GM19455 (cell line): ENCODE measurements around the gene SLC9A9.
"Not testable (repeated sequence)": the region's sequence is repeated elsewhere in the genome, so short reads cannot be mapped to it uniquely, and the experiment has no call there.

Experiments used
- ATAC-seq: cut with Tn5 transposase; IDR thresholded peaks from one replicate; pipeline ENCODE4 v1.9.1; 2021; ENCODE audit not compliant: unreplicated experiment

SLC9A9 gene

GRCh38 chr3:143698682-143699303, 149.5 kb downstream of the SLC9A9 start:
- ATAC-seq, result no peak

DNA sequence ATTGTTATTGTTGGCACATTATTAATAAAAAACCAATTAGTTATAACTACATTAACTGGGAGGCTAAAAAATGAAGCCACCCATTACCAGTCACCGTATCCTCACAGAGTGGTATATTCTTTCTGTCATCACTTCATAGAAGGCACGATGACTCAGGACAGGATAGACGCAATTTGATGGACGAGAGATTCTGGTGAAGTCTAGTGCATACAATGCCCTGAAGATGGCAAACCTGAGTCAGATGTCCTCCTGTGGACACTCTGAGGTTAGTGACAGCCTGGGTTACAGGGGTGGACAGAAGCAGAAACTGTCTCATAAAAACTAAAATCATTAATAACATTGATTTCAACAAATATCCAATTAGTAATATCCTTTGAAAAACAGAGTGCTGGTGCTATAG, 150.3 kb downstream of the SLC9A9 start:
- ATAC-seq, result no peak

DNA sequence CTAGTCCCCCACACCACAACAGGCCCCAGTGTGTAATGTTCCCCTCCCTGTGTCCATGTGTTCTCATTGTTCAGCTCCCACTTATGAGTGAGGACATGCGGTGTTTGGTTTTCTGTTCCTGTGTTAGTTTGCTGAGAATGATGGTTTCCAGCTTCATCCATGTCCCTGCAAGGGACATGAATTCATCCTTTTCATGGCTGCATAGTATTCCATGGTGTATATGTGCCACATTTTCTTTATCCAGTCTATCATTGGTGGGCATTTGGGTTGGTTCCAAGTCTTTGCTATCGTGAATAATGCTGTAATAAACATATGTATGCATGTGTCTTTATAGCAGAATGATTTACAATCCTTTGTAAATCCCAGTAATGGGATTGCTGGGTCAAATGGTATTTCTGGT, 152.9 kb downstream of the SLC9A9 start:
- ATAC-seq, result not testable (repeated sequence)

DNA sequence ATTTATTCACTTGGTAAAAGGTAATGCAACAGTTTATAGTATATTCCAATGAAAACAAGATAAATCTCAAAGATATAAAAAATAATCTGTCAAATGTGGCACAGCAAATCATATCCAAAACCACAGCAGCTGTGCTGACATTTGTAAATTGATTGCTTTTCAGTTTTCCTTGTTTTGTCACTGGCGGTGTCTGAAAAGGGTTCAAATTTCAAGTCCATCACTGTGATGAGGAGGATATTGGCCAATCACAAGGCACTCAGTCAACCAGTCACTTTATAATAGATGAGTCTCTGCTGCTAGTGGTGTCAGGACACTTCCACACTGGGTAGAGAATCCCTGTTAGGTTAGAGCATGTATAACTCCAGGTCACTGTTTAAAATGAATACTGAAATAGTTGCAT, 154.8 kb downstream of the SLC9A9 start:
- ATAC-seq, result no peak

DNA sequence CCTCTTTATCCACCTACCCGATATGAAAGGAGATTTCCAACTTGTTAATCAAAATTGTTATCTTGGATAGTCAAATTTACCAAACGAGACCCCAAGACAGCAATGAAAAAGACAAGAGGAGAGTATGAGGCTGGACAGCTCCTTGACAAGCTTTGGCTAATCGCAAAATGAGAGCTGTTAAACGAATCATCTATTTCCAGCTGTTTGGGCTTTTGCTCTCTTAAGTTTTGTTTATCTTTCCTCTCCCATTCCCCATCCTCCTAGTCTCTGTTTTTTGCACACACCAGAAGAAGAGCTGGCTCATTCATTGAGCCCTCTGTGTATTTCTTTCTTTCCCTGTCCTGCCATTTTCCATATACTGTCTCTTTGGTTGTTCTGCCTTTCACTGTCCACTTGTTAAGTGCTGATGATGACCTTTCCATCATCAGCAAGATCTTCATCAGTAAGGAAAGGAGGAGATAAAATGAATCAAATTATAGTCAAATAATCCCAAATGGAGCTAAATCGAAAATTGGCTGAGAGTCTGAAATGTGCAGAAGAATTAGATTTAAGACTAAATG, 161.6 kb downstream of the SLC9A9 start:
- ATAC-seq, result no peak

- no peak for ATAC-seq
Observed at GRCh38 chr3:143685491-143685890, 162.8 kb downstream of the SLC9A9 start.

- no peak for ATAC-seq
Observed at GRCh38 chr3:143677430-143677829, 170.8 kb downstream of the SLC9A9 start.

GRCh38 chr3:143676747-143677146, 171.5 kb downstream of the SLC9A9 start:
- no peak for ATAC-seq

- ATAC-seq, result no peak
Observed at GRCh38 chr3:143676021-143676420, 172.2 kb downstream of the SLC9A9 start.

DNA sequence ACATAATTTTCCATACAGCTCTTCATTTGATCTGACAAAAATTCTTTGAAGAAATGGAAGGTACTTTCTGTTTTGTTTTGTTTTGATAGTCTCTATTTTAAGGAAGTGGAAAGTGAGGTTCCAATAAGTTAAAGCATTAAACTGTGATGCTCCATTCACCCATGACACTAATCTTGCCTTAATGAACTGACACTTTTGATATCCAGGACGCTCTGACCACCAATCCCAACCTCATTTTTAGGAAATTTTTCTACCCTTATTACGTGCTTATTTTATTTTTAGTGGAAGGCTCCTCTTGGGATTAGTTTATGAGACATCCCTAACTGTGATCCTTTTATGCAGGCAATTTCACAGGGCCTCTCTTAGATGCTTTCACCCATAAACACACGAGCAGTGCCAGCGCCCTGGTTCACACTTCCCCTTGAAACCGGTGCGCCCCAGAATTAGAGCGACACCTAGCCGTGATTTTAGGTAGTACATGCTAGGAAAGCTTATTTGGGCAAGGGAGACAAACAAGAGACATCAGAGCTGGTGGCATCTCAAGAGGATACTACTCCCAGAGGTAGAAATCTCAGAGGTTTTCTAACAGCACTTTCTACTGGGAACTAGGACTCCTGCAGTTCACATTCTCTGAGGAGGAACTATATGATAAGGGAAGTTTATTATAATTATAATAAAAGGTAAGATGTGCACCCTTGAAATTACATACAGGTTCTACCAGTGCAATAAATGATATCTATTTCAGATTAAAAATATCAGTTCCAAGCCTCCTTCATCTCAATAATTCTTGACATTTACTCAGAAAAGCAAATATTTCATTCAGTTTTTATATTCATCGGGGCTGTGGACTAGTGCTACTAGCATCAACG, 173.9 kb downstream of the SLC9A9 start:
- ATAC-seq, result peak; percentile 65

- ATAC-seq, result no peak
Observed at GRCh38 chr3:143672396-143673165, 175.7 kb downstream of the SLC9A9 start.

DNA sequence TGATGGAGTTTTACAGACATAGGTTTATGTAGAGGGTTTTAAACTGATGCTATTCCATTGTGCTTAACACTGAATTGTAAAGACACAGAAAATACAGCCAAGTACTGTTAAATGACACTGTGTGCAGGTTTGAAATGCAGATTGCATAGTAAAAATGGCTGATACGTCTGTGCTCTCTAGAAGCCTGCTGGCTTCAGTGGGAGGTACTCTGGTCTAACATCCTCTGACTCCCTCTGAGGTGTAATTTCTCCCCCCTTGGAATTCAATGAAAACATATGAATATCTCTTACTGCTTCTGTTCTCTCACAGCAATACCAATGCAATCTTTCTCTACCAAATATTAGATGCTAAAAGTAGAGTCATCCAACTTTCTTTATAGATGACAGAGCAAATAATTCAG, 176.6 kb downstream of the SLC9A9 start:
- ATAC-seq, result no peak

DNA sequence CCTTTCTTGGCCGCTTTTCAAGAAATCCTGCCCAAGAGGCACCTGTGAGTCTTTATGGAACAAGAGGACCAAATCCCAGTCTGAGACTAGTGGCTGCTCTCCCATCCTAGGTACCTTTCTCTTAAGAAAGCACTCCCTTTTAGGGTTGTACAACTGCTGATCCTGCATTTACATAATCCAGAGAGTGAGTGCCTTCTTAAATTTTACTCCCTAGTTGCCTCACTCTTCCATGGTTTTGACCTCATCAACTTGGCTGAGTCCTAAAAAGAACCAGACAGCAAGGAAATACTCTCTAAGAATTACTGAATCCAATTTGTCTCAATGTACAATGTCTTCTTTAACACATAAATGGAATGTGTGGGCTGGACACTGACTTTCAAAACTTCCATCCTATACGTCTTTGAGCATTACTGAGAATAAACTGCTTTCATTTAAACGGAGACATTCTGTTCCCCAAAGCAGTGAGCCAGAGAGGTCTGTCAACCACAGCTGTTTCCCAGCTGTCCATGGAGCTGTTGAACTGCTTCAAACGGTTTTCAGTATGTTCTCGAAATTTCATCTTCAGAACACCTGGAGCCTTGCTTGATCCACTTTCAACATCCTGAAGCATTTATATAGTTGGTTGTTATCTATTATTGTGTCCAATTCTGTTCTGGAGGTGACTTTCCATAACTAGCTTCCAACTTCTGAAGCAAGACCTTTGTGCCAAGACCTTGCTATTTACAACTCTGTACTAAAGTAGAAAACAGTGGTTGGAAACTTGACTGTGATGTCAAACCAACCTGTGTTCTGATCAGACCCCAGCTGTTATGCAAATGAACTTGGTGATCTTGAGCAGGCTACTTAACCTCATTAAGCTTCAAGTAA, 179.1 kb downstream of the SLC9A9 start:
- peak; percentile 93 for ATAC-seq

GRCh38 chr3:143668385-143668784, 179.9 kb downstream of the SLC9A9 start:
- no peak for ATAC-seq

GRCh38 chr3:143661677-143662076, 186.6 kb downstream of the SLC9A9 start:
- ATAC-seq, result no peak

GRCh38 chr3:143658861-143659260, 189.4 kb downstream of the SLC9A9 start:
- no peak for ATAC-seq

- no peak for ATAC-seq
Observed at GRCh38 chr3:143658116-143658515, 190.2 kb downstream of the SLC9A9 start.

GRCh38 chr3:143657391-143657790, 190.9 kb downstream of the SLC9A9 start:
- ATAC-seq, result no peak

- ATAC-seq, result no peak
Observed at GRCh38 chr3:143654906-143655305, 193.4 kb downstream of the SLC9A9 start.

DNA sequence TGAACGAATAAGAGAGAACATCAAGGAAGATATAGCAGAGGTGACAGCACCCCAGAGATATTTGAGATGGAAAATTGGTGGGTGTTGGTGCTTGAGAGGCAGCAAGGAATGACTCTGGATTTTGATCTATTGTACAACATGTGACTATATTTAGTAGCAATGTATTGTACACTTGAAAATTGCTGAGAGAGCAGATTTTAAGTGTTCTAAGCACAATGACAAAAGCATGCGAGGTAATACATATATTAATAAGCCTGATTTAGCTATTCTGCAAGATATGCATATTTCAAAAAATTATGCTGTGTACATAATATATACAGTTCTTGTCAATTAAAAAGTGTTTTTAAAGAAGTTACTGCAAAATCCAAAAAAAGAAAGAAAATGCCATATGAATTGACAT, 194.3 kb downstream of the SLC9A9 start:
- ATAC-seq, result no peak
